Nephron progenitor cell (in vitro differentiated cells): Measurements from ENCODE around the gene C1orf216.

Experiments used
- DNase-seq: peaks from one replicate; pipeline ENCODE4 v3.0.0; 2021
- H3K27ac Mint-ChIP-seq: 2 replicates; pipeline ENCODE4 v1.8.0; 2021; ENCODE audit warnings: mild to moderate bottlenecking, moderate library complexity, mixed read lengths
- H3K27me3 Mint-ChIP-seq: 2 replicates; pipeline ENCODE4 v1.8.0; 2021; ENCODE audit warnings: mild to moderate bottlenecking, low read depth, mixed read lengths; ENCODE audit not compliant: poor library complexity
- H3K36me3 Mint-ChIP-seq: 2 replicates; pipeline ENCODE4 v1.8.0; 2021; ENCODE audit warnings: low read depth, mixed read lengths
- H3K4me1 Mint-ChIP-seq: 2 replicates; pipeline ENCODE4 v1.8.0; 2021; ENCODE audit warnings: mixed read lengths
- H3K4me3 Mint-ChIP-seq: 2 replicates; pipeline ENCODE4 v1.8.0; 2021; ENCODE audit warnings: mild to moderate bottlenecking, moderate library complexity, mixed read lengths
- H3K9me3 Mint-ChIP-seq: 2 replicates; pipeline ENCODE4 v1.8.0; 2021; ENCODE audit warnings: mild to moderate bottlenecking, moderate library complexity, mixed read lengths
- CTCF ChIP-seq: fragments of 200-600 bp; sonication (generic); IDR thresholded peaks from 2 replicates; pipeline ENCODE4 v1.5.0; 2021; ENCODE audit warnings: antibody characterized with exemption

The C1orf216 gene

GRCh38 chr1:35718492-35719336 is at the start of gene C1orf216:
TSS of gene C1orf216 (minus strand) at chr1:35718884. CDS start at chr1:35716321, 2,563 bp downstream.
- Mint-ChIP-seq H3K9me3 (no peaks in the 10 kb centered on the region), H3K36me3 (peaks cover 4% of the 10 kb centered on the region), H3K27ac (no peak within 1 kb of the TSS), H3K27me3 (peaks cover 30% of the 10 kb centered on the region), H3K4me3 (peak within 1 kb of the TSS; percentile 83), H3K4me1 (peaks cover 11% of the 10 kb centered on the region)
- TF ChIP-seq CTCF = no peak
- peak; percentile 70 for DNase-seq

- H3K4me3 Mint-ChIP-seq = no peak overlapping the region
- peaks cover 21% of the 10 kb centered on the region for H3K36me3 Mint-ChIP-seq
- TF ChIP-seq CTCF = no peak
- peaks cover 11% of the 10 kb centered on the region for H3K4me1 Mint-ChIP-seq
- no peaks in the 10 kb centered on the region for H3K9me3 Mint-ChIP-seq
- no peak for DNase-seq
- no peaks in the 10 kb centered on the region for H3K27me3 Mint-ChIP-seq
- peak overlapping the region; percentile 36 for H3K27ac Mint-ChIP-seq
These were observed 45.6 kb upstream of the C1orf216 start for GRCh38 chr1:35764283-35764682.

- Mint-ChIP-seq H3K4me1 (peaks cover 3% of the 10 kb centered on the region), H3K9me3 (no peaks in the 10 kb centered on the region), H3K27ac (peak overlapping the region; percentile 9), H3K36me3 (peaks cover 25% of the 10 kb centered on the region), H3K27me3 (no peaks in the 10 kb centered on the region), H3K4me3 (no peak overlapping the region)
- no peak for DNase-seq
- no peak for TF ChIP-seq CTCF
These were observed 44.5 kb upstream of the C1orf216 start for GRCh38 chr1:35763201-35763600.

GRCh38 chr1:35762141-35762540 is 43.5 kb upstream of the C1orf216 start:
- Mint-ChIP-seq H3K4me3 (no peak overlapping the region), H3K4me1 (peaks cover 3% of the 10 kb centered on the region), H3K27ac (no peak overlapping the region), H3K27me3 (no peaks in the 10 kb centered on the region), H3K36me3 (peaks cover 31% of the 10 kb centered on the region), H3K9me3 (no peaks in the 10 kb centered on the region)
- TF ChIP-seq CTCF = no peak
- no peak for DNase-seq

GRCh38 chr1:35756064-35756463 is 37.4 kb upstream of the C1orf216 start:
- Mint-ChIP-seq H3K4me1 (no peaks in the 10 kb centered on the region), H3K27ac (no peak overlapping the region), H3K36me3 (peaks cover 31% of the 10 kb centered on the region), H3K9me3 (no peaks in the 10 kb centered on the region), H3K4me3 (no peak overlapping the region), H3K27me3 (no peaks in the 10 kb centered on the region)
- DNase-seq = no peak
- TF ChIP-seq CTCF = no peak
